K562 (cell line): ENCODE data around the gene DUSP16. TPM values are rescaled to one million over a fixed set of nuclear protein-coding genes. Genes with fewer than 3 reads are reported as not detected.
"Not testable (repeated sequence)": the region's sequence is repeated elsewhere in the genome, so short reads cannot be mapped to it uniquely, and the experiment has no call there.

ENCODE experiments used
- ATAC-seq: fragments of 200-7000 bp; cut with Tn5 transposase; 3 replicates; pipeline ENCODE4 v1.9.1; 2020; ENCODE audit warnings: moderate library complexity
- BruUV-seq: library from RNA; stranded (reverse); fragments of 400-500 nt; replicated peaks from 2 replicates; lab custom pipeline; 2021; lab: Mats Ljungman, UMichigan
- CTCF ChIA-PET: fragments of 300-600 bp; formaldehyde crosslinking; extraction: SDS; loops from one replicate; lab custom pipeline; 2021; ENCODE audit warnings: low intra/inter-chr PET ratio; lab: Yijun Ruan, JAX
- POLR2A ChIA-PET: fragments of 300-600, 350-650 bp; sonication (Branson Sonifier 250); formaldehyde crosslinking; extraction: SDS; loops from one replicate; lab custom pipeline; 2021; ENCODE audit warnings: antibody characterized with exemption, inconsistent platforms; lab: Yijun Ruan, JAX
- DNase-seq, 4 experiments: peaks; one replicate each; pipeline versions ENCODE4 v3.0.0 to v3.0.0-alpha.2; 2011 to 2018; ENCODE audit warnings: low spot score in 3 of 4, mixed read lengths in 3 of 4; ENCODE audit errors: extremely low read depth in 1 of 4
- FAIRE-seq: peaks from 2 replicates; lab custom pipeline; 2011; peaks lifted over from hg19 to GRCh38; lab: Jason Lieb, UNC
- H2AFZ ChIP-seq: 2 replicates; pipeline ENCODE4 v1.6.0; 2011; ENCODE audit warnings: low read depth, low read length, control low read depth, inconsistent platforms
- H3K27ac ChIP-seq: fragments of 200-600 bp; 3 replicates; pipeline ENCODE4 v1.8.0; 2011; ENCODE audit warnings: low read depth, mild to moderate bottlenecking, control low read depth, inconsistent platforms, low read length, moderate library complexity, mixed read lengths; ENCODE audit errors: extremely low read depth
- H3K27me3 ChIP-seq, 2 experiments: fragments of 300-600 bp in 1 of 2; 2 replicates in 1 of 2; 3 replicates in 1 of 2; pipeline versions ENCODE4 v1.6.0 to v1.8.0; 2011; ENCODE audit warnings: inconsistent platforms in 2 of 2, low read length in 2 of 2, mild to moderate bottlenecking in 1 of 2, mixed read lengths in 1 of 2, moderate library complexity in 1 of 2; ENCODE audit not compliant: control insufficient read depth in 2 of 2, insufficient read depth in 2 of 2
- H3K36me3 ChIP-seq: fragments of 300-600 bp; 3 replicates; pipeline ENCODE4 v1.8.0; 2011; ENCODE audit warnings: mild to moderate bottlenecking, low read length, inconsistent platforms; ENCODE audit not compliant: control insufficient read depth, insufficient read depth
- H3K4me1 ChIP-seq, 2 experiments: fragments of 200-600 bp in 1 of 2; replicated peaks in 1 of 2; 2 replicates in 1 of 2; 3 replicates in 1 of 2; pipeline versions ENCODE4 v1.5.1 to v1.8.0; 2011; ENCODE audit warnings: inconsistent platforms in 2 of 2, low read length in 2 of 2, mild to moderate bottlenecking in 1 of 2, mixed read lengths in 1 of 2, moderate library complexity in 1 of 2; ENCODE audit not compliant: control insufficient read depth in 2 of 2, insufficient read depth in 2 of 2
- H3K4me2 ChIP-seq: 2 replicates; pipeline ENCODE4 v1.6.1; 2011; ENCODE audit warnings: low read length, control low read depth, inconsistent platforms, mixed read lengths; ENCODE audit not compliant: insufficient read depth
- H3K4me3 ChIP-seq: fragments of 200-600 bp; sonication (generic), shearing (Covaris generic); 2 replicates; pipeline ENCODE4 v1.5.1; 2016; ENCODE audit warnings: control low read depth, inconsistent platforms
- H3K79me2 ChIP-seq: fragments of 200-600 bp; 3 replicates; pipeline ENCODE4 v1.8.0; 2011; ENCODE audit warnings: low read length, inconsistent platforms; ENCODE audit not compliant: control insufficient read depth, insufficient read depth
- H3K9ac ChIP-seq, 2 experiments: 2 replicates each; pipeline versions ENCODE4 v1.6.0 to v1.6.1; 2011; ENCODE audit warnings: low read depth in 2 of 2, low read length in 2 of 2, control low read depth in 1 of 2, inconsistent platforms in 1 of 2, mild to moderate bottlenecking in 1 of 2, mixed read lengths in 1 of 2; ENCODE audit not compliant: insufficient read depth in 1 of 2
- H3K9me1 ChIP-seq: one replicate; pipeline ENCODE4 v1.6.0; 2011; ENCODE audit warnings: inconsistent platforms, mild to moderate bottlenecking, low read length, moderate library complexity; ENCODE audit not compliant: control insufficient read depth, insufficient read depth
- H3K9me3 ChIP-seq: replicated peaks from 2 replicates; pipeline ENCODE4 v1.5.1; 2011; ENCODE audit warnings: low read depth, low read length, inconsistent platforms; ENCODE audit not compliant: control insufficient read depth, insufficient read depth
- H4K20me1 ChIP-seq: replicated peaks from 2 replicates; pipeline ENCODE4 v1.6.1; 2011; ENCODE audit warnings: low read length, inconsistent platforms, mixed read lengths; ENCODE audit not compliant: control insufficient read depth, insufficient read depth
- HDAC3 ChIP-seq: fragments of 450-650 bp; IDR thresholded peaks from 2 replicates; pipeline ENCODE4 v1.6.1; 2018; ENCODE audit warnings: borderline replicate concordance, mild to moderate bottlenecking, moderate library complexity; ENCODE audit not compliant: partially characterized antibody
- MECOM ChIP-seq: fragments of 250-450 bp; sonication (Bioruptor Pico); IDR thresholded peaks from 2 replicates; pipeline ENCODE4 v1.8.0; 2022; ENCODE audit warnings: inconsistent platforms
- MEF2A ChIP-seq: IDR thresholded peaks from 2 replicates; pipeline ENCODE4 v1.6.1; 2011; ENCODE audit warnings: low read depth, mild to moderate bottlenecking, low read length, moderate library complexity; ENCODE audit not compliant: control insufficient read depth
- WGBS: fragments of 100-300 bp; shearing (Covaris generic); methylation state at CpG from one replicate; pipeline ENCODE4 v1.1.6; 2016; ENCODE audit warnings: low coverage, mixed read lengths; ENCODE audit not compliant: insufficient coverage; ENCODE audit errors: missing lambda C conversion rate; 5-methylcytosine and 5-hydroxymethylcytosine counted together
- in situ Hi-C: fragments of 300-500 bp; cut with MboI; formaldehyde crosslinking; loops from 4 replicates; pipeline ENCODE4 v1.15.0; 2018; ENCODE audit warnings: inconsistent platforms, mixed read lengths
- intact Hi-C: fragments of 100-400 bp; cut with micrococcal nuclease; formaldehyde crosslinking; loops from 2 replicates; pipeline ENCODE4 v1.14.2; 2022
- polyA plus RNA-seq, 8 experiments: library from polyadenylated mRNA; depleted of rRNA in 4 of 8; stranded (reverse) in 5 of 8; unstranded in 3 of 8; fragments of >200 nt; fragmentation: Nextera tagmentation in 2 of 8; fragmentation: Illumina TruSeq in 1 of 8; extraction: Ambion mirVana in 2 of 8; extraction: Trizol in 1 of 8; gene quantifications; 2 replicates each; pipeline versions ENCODE4 v1.2.1 to v1.2.3, GENCODE V29; 2011 to 2014; ENCODE audit warnings: inconsistent platforms in 1 of 8, missing spikeins in 1 of 8
- total RNA-seq, 7 experiments: library from RNA; depleted of rRNA in 6 of 7; stranded (reverse); fragments of >200 nt in 6 of 7; fragmentation: Illumina TruSeq in 2 of 7; extraction: Trizol in 2 of 7; gene quantifications; 2 replicates each; pipeline versions ENCODE4 v1.2.1 to v1.2.3, GENCODE V29; 2011 to 2021; ENCODE audit warnings: low replicate concordance in 1 of 7
- TF ChIP-seq, protein P1 (sequence below): fragments of 250-450 bp; sonication (Bioruptor Pico); IDR thresholded peaks from 2 replicates; pipeline ENCODE4 v1.5.1; 2021; ENCODE audit warnings: mild to moderate bottlenecking

DUSP16 gene
- total and polyA plus RNA-seq, 9 of the 15 experiments (the other 6 are each of a cell fraction or from before 2014, with no cell fraction given): 0.70 to 12.3 (median 5.7) TPM

DNA sequence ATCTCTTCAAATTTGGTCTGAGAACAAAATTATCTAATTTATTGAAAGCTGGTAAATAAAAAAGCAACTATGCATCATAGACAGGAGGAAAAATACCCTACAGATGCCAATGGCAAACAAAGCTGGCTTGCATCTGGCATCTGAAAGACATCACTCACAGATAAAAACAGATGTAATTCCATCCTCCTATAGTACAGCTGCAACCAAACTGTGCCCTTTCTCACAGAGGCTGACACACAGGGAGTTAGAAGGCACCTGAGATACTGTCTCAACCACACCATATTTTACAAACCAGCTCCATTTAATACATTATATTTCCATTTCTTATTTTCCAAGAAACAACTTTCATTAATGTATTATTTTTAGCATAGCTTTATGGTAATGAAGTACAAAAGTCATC is 39.4 kb downstream of the DUSP16 start:
- in situ Hi-C loops: no loop called here
- no TSS peak for BruUV-seq
- Histone ChIP-seq H3K27ac (no peak overlapping the region), H3K4me2 (no peak overlapping the region), H3K36me3 (peaks cover 8% of the 10 kb centered on the region; the same call in 1 of the 3 replicates)
- intact Hi-C loops: no loop called here
- no peak for FAIRE-seq
- CTCF ChIA-PET: no interaction called here
- TF ChIP-seq, protein P1, sequence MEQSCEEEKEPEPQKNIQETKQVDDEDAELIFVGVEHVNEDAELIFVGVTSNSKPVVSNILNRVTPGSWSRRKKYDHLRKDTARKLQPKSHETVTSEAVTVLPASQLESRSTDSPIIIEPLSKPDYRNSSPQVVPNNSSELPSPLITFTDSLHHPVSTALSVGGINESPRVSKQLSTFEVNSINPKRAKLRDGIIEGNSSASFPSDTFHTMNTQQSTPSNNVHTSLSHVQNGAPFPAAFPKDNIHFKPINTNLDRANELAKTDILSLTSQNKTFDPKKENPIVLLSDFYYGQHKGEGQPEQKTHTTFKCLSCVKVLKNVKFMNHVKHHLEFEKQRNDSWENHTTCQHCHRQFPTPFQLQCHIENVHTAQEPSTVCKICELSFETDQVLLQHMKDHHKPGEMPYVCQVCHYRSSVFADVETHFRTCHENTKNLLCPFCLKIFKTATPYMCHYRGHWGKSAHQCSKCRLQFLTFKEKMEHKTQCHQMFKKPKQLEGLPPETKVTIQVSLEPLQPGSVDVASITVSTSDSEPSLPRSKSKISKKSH (CRISPR knock-in tag): no peak
- TF ChIP-seq MECOM: no peak
- TF ChIP-seq HDAC3: no peak
- no peak for TF ChIP-seq MEF2A
- TF ChIP-seq, all 486 proteins: peak for 0
- POLR2A ChIA-PET: no interaction called here
- Histone ChIP-seq H2AFZ (no peak overlapping the region), H3K4me1 (no peaks in the 10 kb centered on the region), H3K9me3 (no peaks in the 10 kb centered on the region), H4K20me1 (no peaks in the 10 kb centered on the region), H3K9ac (no peak overlapping the region), H3K79me2 (no peaks in the 10 kb centered on the region), H3K27me3 (no peaks in the 10 kb centered on the region), H3K9me1 (peaks cover 3% of the 10 kb centered on the region), H3K4me3 (no peak overlapping the region)
- no peak for DNase-seq
- no peak for ATAC-seq

DNA sequence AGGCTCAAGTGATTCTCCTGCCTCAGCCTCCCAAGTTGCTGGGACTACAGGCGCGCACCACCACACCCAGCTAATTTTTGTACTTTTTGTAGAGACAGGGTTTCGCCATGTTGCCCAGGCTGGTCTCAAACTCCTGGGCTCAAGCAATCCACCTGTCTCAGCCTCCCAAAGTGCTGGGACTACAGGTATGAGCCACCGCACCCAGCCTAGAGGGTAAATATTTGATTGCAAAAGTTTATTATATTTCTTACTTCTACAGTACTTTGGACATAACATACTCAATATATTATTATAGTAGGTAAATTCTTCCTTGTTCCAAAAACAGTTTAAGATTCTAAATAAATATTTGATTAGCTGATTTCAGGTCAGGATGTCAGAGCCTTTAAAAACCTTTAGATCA is 40.0 kb downstream of the DUSP16 start:
- CTCF ChIA-PET, DNase-seq, H3K4me2 ChIP-seq, H2AFZ ChIP-seq, H3K4me3 ChIP-seq, H3K9me3 ChIP-seq, in situ Hi-C loops, H4K20me1 ChIP-seq, ATAC-seq, H3K4me1 ChIP-seq, FAIRE-seq, H3K9me1 ChIP-seq, intact Hi-C loops, BruUV-seq, H3K27me3 ChIP-seq, H3K9ac ChIP-seq, H3K79me2 ChIP-seq, H3K27ac ChIP-seq: not testable (repeated sequence)
- WGBS: 96% methylated on average over 4 of the region's 4 CpGs
- POLR2A ChIA-PET: interaction anchor here (0.6 kb wide), 1 partner anchor 81 kb away, joined by 3 read pairs; no protein-coding TSS in a partner anchor
- H3K36me3 ChIP-seq: peaks cover 10% of the 10 kb centered on the region; the same call in 1 of the 3 replicates
